OCI-LY3 (cell line): ENCODE results near the gene FFAR3.

Source experiments
- H2AFZ ChIP-seq: fragments of 200-600, 300-600 bp; shearing (Covaris generic); 2 replicates; pipeline ENCODE4 v1.6.0; 2014; ENCODE audit warnings: antibody characterized with exemption, low read depth, low read length
- H3K27ac ChIP-seq: fragments of 200-600, 300-600 bp; sonication (generic); 2 replicates; pipeline ENCODE4 v1.5.1; 2014; ENCODE audit warnings: mild to moderate bottlenecking, low read length, moderate library complexity, mixed read lengths
- H3K27me3 ChIP-seq: fragments of 200-600, 300-600 bp; sonication (generic); 2 replicates; pipeline ENCODE4 v1.6.1; 2014; ENCODE audit warnings: low read depth, low read length, mixed read lengths
- H3K36me3 ChIP-seq: fragments of 200-600, 300-600 bp; sonication (generic); replicated peaks from 2 replicates; pipeline ENCODE3; 2014; ENCODE audit warnings: low read depth, low read length, mixed read lengths
- H3K4me1 ChIP-seq: fragments of 300-600, 200-600 bp; sonication (generic); 2 replicates; pipeline ENCODE4 v1.6.1; 2014; ENCODE audit warnings: low read length, mixed read lengths
- H3K4me2 ChIP-seq: fragments of 200-600, 300-600 bp; sonication (generic); 2 replicates; pipeline ENCODE4 v1.6.1; 2014; ENCODE audit warnings: low read length, mixed read lengths
- H3K4me3 ChIP-seq: fragments of 300-600, 200-600 bp; sonication (generic); 2 replicates; pipeline ENCODE4 v1.5.1; 2014; ENCODE audit warnings: antibody characterized with exemption, mild to moderate bottlenecking, low read length, moderate library complexity
- H3K79me2 ChIP-seq: fragments of 300-600, 200-600 bp; shearing (Covaris generic); 2 replicates; pipeline ENCODE4 v1.6.1; 2014; ENCODE audit warnings: mild to moderate bottlenecking, low read length, mixed read lengths
- H3K9ac ChIP-seq: fragments of 300-600, 200-600 bp; shearing (Covaris generic); 2 replicates; pipeline ENCODE4 v1.6.0; 2014; ENCODE audit warnings: mild to moderate bottlenecking, low read length, moderate library complexity
- H3K9me3 ChIP-seq: fragments of 200-600, 300-600 bp; shearing (Covaris generic); 2 replicates; pipeline ENCODE4 v1.6.1; 2014; ENCODE audit warnings: low read length, mixed read lengths; ENCODE audit not compliant: insufficient read depth
- H4K20me1 ChIP-seq: fragments of 200-600, 300-600 bp; sonication (generic); 2 replicates; pipeline ENCODE4 v1.6.1; 2016; ENCODE audit warnings: low read length, mixed read lengths; ENCODE audit not compliant: insufficient read depth
- EZH2phosphoT487 ChIP-seq: fragments of 200-600 bp; shearing (Covaris generic); IDR thresholded peaks from 2 replicates; pipeline ENCODE4 v1.6.1; 2018; ENCODE audit warnings: antibody characterized with exemption, mixed run types, low read depth
- TF ChIP-seq, protein P1 (sequence below): fragments of 200-600, 300-600 bp; sonication (generic); IDR thresholded peaks from 2 replicates; pipeline ENCODE4 v1.5.1; 2014; ENCODE audit warnings: antibody characterized with exemption, low read length, low read depth

FFAR3 gene

DNA sequence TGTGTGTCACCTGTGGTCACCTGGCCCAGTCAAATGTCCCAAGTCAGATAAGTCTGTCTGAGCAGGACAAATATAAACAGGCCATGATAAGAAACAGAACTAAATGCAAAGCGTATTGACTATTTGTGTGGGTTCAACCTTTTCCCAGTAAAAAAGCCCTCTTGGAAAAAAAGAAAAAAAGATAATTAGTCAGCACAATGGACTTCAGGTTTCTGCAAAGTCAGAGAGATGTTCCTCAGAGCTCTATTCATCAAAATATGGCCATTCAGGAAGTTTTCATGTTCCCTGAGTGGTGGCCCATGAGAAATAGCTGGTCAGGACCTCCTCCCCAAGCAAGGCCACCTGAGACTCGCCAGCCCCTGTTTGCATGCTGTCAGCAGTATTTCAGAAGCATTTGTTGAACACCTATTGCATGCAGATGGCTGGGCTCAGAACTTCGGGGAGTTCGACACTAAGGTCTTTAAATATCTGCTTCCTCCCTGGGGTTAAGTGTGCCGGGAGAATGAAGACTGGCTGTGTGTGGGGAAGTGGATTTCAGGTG lies 2.7 kb downstream of the FFAR3 start:
- no peaks in the 10 kb centered on the region for H3K4me1 ChIP-seq
- H3K4me2 ChIP-seq = no peak overlapping the region
- H3K4me3 ChIP-seq = no peak overlapping the region
- no peaks in the 10 kb centered on the region for H3K79me2 ChIP-seq
- no peaks in the 10 kb centered on the region for H4K20me1 ChIP-seq
- no peaks in the 10 kb centered on the region for H3K36me3 ChIP-seq
- H3K27ac ChIP-seq = no peak overlapping the region
- H3K9ac ChIP-seq = no peak overlapping the region
- no peaks in the 10 kb centered on the region for H3K9me3 ChIP-seq
- no peak for TF ChIP-seq EZH2phosphoT487
- TF ChIP-seq, protein P1, sequence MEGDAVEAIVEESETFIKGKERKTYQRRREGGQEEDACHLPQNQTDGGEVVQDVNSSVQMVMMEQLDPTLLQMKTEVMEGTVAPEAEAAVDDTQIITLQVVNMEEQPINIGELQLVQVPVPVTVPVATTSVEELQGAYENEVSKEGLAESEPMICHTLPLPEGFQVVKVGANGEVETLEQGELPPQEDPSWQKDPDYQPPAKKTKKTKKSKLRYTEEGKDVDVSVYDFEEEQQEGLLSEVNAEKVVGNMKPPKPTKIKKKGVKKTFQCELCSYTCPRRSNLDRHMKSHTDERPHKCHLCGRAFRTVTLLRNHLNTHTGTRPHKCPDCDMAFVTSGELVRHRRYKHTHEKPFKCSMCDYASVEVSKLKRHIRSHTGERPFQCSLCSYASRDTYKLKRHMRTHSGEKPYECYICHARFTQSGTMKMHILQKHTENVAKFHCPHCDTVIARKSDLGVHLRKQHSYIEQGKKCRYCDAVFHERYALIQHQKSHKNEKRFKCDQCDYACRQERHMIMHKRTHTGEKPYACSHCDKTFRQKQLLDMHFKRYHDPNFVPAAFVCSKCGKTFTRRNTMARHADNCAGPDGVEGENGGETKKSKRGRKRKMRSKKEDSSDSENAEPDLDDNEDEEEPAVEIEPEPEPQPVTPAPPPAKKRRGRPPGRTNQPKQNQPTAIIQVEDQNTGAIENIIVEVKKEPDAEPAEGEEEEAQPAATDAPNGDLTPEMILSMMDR = no peak
- H2AFZ ChIP-seq = no peak overlapping the region
- H3K27me3 ChIP-seq = peaks cover 23% of the 10 kb centered on the region; the same call in 1 of the 2 replicates

DNA sequence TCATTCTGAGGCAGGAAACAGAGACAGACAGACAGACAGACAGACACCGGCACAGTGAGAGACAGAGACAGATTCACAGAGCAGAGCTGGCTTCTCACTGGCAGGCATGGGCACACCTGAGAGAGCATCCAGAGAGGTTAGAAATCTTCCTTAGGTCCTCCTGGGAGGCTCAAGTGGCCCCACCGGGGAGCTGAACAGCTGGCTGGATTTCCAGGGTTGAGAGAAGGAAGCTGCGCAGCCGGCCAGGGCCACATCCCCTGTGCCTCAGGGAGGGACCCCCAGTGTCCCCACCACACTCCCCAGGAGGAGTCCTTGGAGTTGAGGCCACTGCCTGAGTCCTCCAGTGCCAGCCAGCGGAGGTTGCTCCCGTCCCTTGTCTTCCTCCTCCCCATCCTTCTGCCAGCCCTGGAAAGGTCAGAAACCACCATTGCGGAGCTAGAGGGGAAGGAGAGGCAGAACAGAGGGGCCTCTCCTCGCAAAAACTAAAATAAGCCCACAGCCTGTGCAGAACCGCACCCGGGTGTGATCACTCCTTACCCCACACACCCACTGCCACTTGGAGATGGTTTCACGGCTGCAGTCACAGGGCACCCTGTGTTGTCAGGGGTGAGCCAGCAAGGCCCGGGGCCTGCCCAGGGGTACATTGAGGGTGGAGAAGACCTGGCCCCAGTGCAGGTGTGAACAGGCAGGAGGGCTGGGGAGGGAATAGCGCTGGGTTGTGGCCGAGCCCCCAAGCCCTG lies 4.2 kb downstream of the FFAR3 start:
- Histone ChIP-seq H3K4me3 (no peak overlapping the region), H3K4me1 (no peaks in the 10 kb centered on the region), H3K27ac (no peak overlapping the region), H3K9me3 (no peaks in the 10 kb centered on the region), H3K9ac (no peak overlapping the region), H3K36me3 (no peaks in the 10 kb centered on the region), H3K79me2 (no peaks in the 10 kb centered on the region), H3K4me2 (no peak overlapping the region), H3K27me3 (peaks cover 22% of the 10 kb centered on the region), H2AFZ (no peak overlapping the region), H4K20me1 (no peaks in the 10 kb centered on the region)
- no peak for TF ChIP-seq EZH2phosphoT487
- TF ChIP-seq, protein P1 = no peak

DNA sequence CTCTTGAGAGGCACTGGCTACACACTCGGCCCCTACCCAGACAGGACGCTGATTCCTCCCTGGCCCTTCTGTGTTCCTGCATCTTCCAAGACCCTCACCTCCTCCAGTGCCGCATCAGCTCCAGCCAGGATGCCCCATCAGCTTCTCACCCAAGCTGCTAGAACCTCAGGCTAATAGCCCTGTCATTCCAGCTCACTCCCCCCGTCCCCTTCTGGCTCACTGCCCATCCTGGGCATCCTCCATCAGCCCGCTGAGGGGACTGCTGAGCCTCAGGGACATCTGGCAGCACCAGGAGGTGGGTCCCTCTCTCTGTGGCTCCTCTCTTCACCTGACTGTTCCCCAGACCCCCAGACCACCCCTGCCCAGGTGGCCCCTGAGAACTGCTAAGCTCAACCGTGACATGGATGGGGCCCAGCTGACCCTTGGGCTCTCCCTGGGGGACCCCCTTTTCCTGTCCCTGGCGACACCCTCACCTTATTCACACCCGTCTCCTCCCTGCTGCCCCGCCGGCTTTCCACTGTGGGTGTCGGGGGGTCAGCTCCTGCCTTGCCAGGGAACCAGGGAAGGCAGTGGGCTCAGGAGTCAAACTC lies 4.8 kb downstream of the FFAR3 start:
- Histone ChIP-seq H3K36me3 (no peaks in the 10 kb centered on the region), H3K27me3 (peaks cover 19% of the 10 kb centered on the region), H3K9me3 (no peaks in the 10 kb centered on the region), H3K4me2 (no peak overlapping the region), H4K20me1 (no peaks in the 10 kb centered on the region), H3K27ac (no peak overlapping the region), H3K4me1 (no peaks in the 10 kb centered on the region), H3K9ac (no peak overlapping the region), H3K79me2 (no peaks in the 10 kb centered on the region), H3K4me3 (no peak overlapping the region), H2AFZ (no peak overlapping the region)
- TF ChIP-seq, protein P1 = no peak
- no peak for TF ChIP-seq EZH2phosphoT487

DNA sequence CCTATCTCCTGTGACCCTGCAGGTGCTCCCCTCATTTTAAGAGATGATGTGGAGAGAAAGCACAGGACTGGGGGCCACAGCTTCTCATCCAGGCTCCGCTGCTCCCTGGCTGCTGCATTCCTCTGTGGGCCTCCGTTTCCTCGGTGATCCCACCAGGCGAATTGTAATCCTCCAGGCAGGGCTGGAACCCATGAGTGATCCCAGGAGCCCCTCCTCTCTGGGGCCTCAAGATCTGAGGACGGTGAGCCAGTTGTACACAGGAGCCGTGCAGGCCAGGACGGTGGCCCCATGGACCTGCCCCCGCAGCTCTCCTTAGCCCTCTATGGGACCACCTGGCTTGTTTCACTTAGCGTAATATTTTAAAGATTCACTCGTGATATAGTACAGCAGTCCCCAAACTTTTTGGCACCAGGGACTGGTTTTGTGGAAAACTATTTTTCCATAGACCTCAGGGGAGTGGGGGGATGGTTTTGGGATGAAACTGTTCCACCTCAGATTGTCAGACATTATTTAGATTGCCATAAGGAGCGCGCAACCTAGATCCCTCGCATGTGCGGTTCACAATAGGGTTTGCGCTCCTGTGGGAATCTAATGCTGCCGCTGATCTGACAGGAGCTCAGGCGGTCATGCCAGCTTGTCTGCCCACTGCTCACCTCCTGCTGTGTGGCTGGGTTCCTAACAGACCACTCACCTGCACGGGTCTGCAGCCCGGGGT lies 5.6 kb downstream of the FFAR3 start:
- no peak overlapping the region for H3K4me2 ChIP-seq
- no peak for TF ChIP-seq EZH2phosphoT487
- TF ChIP-seq, protein P1 = no peak
- H3K4me3 ChIP-seq = no peak overlapping the region
- no peaks in the 10 kb centered on the region for H3K9me3 ChIP-seq
- H3K36me3 ChIP-seq = no peaks in the 10 kb centered on the region
- H3K9ac ChIP-seq = no peak overlapping the region
- no peaks in the 10 kb centered on the region for H3K79me2 ChIP-seq
- H3K4me1 ChIP-seq = no peaks in the 10 kb centered on the region
- no peaks in the 10 kb centered on the region for H4K20me1 ChIP-seq
- no peak overlapping the region for H3K27ac ChIP-seq
- peaks cover 18% of the 10 kb centered on the region for H3K27me3 ChIP-seq
- H2AFZ ChIP-seq = no peak overlapping the region
